Psoas muscle (tissue), 8 donors: ENCODE results near the gene TMEM121. TPM values are rescaled to one million over a fixed set of nuclear protein-coding genes. Genes with fewer than 3 reads are reported as not detected.

Experiments
- ATAC-seq, 4 donors: fragments of 200-7000 bp; cut with Tn5 transposase; one replicate each; pipeline ENCODE4 v1.9.1; 2020; ENCODE audit warnings: moderate library complexity in 3 of 4, mild to moderate bottlenecking in 2 of 4
- DNase-seq, 2 donors: peaks; one replicate each; pipeline ENCODE4 v3.0.0-alpha.2; 2020
- H3K27ac ChIP-seq: fragments of 200-600 bp; one replicate; pipeline ENCODE4 v1.8.0; 2022
- H3K27me3 ChIP-seq, 3 donors: fragments of 200-600 bp in 1 of 3; one replicate each; pipeline versions ENCODE4 v1.6.1 to v1.8.0; 2013 to 2022; ENCODE audit warnings: low read length in 2 of 3, mild to moderate bottlenecking in 2 of 3, moderate library complexity in 1 of 3; ENCODE audit not compliant: insufficient read depth in 3 of 3
- H3K36me3 ChIP-seq, 2 donors: fragments of 200-600 bp in 1 of 2; one replicate each; pipeline versions ENCODE4 v1.6.1 to v1.8.0; 2013 to 2022; ENCODE audit warnings: low read depth in 1 of 2, mild to moderate bottlenecking in 1 of 2, moderate library complexity in 1 of 2; ENCODE audit not compliant: insufficient read depth in 1 of 2
- H3K4me1 ChIP-seq: fragments of 200-600 bp; one replicate; pipeline ENCODE4 v1.8.0; 2022
- H3K4me3 ChIP-seq: fragments of 200-600 bp; one replicate; pipeline ENCODE4 v1.8.0; 2022; ENCODE audit warnings: mild to moderate bottlenecking
- H3K9me3 ChIP-seq: fragments of 200-600 bp; one replicate; pipeline ENCODE4 v1.8.0; 2022
- WGBS, 3 donors: extraction: QIAGEN DNeasy Blood & Tissue Kit; methylation state at CpG; one replicate each; pipeline versions ENCODE4 v1.1.6 to v1.1.7; 2013; 5-methylcytosine and 5-hydroxymethylcytosine counted together
- intact Hi-C, 2 donors: fragments of 100-400 bp; cut with DNase I; formaldehyde crosslinking; loops; one replicate each; pipeline versions ENCODE4 v1.11.0 to v1.14.2; 2022
- polyA plus RNA-seq, 3 donors: library from polyadenylated mRNA; stranded (reverse); fragments of 200-250 nt; gene quantifications; one replicate each; pipeline ENCODE4 v1.2.3, GENCODE V29; 2013
- total RNA-seq, 4 donors: library from RNA; stranded (reverse); fragmentation: NEBNext Ultra II Directional in 2 of 4; extraction: Animal tissue kit (Norgen Biotek cat#: 25700) in 2 of 4; gene quantifications; one replicate each; pipeline versions ENCODE4 v1.2.1 to v1.2.4, GENCODE V29; 2021 to 2023
- TF ChIP-seq, protein P1 (sequence below): fragments of 200-600 bp; IDR thresholded peaks from one replicate; pipeline ENCODE4 v1.8.0; 2022; ENCODE audit warnings: antibody characterized with exemption
- donor health status: healthy with polysubstance abuse.
- donor health status: DM: no; HTN: no; CAD: no; lungs with moderate emphysema.
- donor health status: Bipolar disorder and iron deficiency.
- donor health status: healthy.
- donor health status: DM: yes; HTN: yes; CAD: no.
- donor health status: DM: no; HTN: no; CAD: no.
- donor health status: DM: no; HTN: no; CAD: no.
- donor health status: DM: yes; HTN: yes; CAD: no.

Gene TMEM121
- total and polyA plus RNA-seq, 7 donors, result 0.08 to 0.60 (median 0.38) TPM

DNA sequence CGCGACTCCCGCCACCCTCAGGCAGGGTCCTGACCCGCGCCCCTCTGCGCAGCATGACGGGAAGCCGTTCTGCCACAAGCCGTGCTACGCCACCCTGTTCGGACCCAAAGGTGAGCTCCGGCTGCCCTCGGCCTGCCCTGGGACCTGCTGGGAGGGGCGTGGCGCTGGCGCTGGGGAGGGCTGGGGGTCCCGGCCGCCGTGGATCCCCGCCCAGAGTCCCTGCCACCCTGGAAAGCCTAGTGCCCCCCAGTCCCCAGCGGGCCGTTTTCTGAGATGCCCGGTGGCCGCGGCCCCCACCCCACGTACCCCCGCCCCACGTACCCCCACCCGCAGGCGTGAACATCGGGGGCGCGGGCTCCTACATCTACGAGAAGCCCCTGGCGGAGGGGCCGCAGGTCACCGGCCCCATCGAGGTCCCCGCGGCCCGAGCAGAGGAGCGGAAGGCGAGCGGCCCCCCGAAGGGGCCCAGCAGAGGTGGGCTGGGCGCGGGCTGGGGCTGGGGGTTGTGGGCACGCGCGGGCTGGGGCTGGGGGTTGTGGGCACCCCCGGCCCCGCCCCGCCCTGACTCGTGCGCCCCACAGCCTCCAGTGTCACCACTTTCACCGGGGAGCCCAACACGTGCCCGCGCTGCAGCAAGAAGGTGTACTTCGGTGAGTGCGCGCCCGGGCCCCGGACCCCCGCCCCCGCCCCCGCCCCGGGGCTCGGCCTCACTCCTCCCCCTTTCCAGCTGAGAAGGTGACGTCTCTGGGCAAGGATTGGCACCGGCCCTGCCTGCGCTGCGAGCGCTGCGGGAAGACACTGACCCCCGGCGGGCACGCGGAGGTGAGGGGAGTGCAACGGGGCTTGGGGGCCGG lies 47.8 kb upstream of the TMEM121 start:
- TF ChIP-seq, protein P1, sequence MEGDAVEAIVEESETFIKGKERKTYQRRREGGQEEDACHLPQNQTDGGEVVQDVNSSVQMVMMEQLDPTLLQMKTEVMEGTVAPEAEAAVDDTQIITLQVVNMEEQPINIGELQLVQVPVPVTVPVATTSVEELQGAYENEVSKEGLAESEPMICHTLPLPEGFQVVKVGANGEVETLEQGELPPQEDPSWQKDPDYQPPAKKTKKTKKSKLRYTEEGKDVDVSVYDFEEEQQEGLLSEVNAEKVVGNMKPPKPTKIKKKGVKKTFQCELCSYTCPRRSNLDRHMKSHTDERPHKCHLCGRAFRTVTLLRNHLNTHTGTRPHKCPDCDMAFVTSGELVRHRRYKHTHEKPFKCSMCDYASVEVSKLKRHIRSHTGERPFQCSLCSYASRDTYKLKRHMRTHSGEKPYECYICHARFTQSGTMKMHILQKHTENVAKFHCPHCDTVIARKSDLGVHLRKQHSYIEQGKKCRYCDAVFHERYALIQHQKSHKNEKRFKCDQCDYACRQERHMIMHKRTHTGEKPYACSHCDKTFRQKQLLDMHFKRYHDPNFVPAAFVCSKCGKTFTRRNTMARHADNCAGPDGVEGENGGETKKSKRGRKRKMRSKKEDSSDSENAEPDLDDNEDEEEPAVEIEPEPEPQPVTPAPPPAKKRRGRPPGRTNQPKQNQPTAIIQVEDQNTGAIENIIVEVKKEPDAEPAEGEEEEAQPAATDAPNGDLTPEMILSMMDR, result no peak
- H3K27ac ChIP-seq, result no peak overlapping the region
- no peak overlapping the region for H3K4me3 ChIP-seq
- WGBS, 3 donors, result 74 to 78% (median 78%) methylated on average over 54 to 81 of the region's 81 CpGs
- intact Hi-C loops, result no loop called here
- DNase-seq (no peak), ATAC-seq (no peak)
- H3K36me3 ChIP-seq, result no peaks in the 10 kb centered on the region
- peaks cover 50% of the 10 kb centered on the region for H3K4me1 ChIP-seq
- peaks cover 0 to 4% (median 2%) of the 10 kb centered on the region in 3 donors for H3K27me3 ChIP-seq
- H3K9me3 ChIP-seq, result no peaks in the 10 kb centered on the region

DNA sequence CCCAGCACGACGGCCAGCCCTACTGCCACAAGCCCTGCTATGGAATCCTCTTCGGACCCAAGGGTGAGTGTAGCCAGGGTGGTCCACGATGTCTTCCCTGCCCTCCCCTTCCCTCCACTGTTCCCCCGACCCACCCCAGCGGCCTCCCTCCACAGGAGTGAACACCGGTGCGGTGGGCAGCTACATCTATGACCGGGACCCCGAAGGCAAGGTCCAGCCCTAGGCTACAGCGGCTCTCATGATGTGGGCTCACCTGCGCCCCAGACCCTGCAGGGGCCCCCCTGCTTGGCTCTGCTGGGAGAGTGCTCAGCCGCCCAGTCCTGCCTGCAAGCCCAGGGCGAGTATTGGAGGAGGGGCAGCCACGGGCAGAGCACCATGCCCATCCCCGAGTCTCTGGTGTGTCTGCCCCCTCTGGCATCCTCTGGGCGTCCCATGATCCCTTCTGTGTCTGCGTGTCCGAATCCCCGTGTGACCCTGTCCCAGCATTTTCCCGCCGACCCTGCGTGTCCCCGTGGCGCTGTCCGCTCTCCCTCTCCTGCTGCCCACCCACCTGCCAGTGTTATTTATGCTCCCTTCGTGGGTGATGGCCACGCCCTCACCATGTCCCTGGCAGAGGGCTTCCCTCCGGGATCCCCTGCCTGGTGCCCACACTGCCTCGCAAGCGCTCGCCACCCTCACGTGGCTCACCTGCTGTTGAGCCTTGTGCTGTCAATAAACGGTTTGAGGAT lies 46.8 kb upstream of the TMEM121 start:
- no peak for DNase-seq
- no peak overlapping the region for H3K27ac ChIP-seq
- intact Hi-C loops, result no loop called here
- peaks cover 0 to 4% (median 0%) of the 10 kb centered on the region in 3 donors for H3K27me3 ChIP-seq
- peaks cover 46% of the 10 kb centered on the region for H3K4me1 ChIP-seq
- TF ChIP-seq, protein P1, result no peak
- ATAC-seq, result no peak
- no peak overlapping the region for H3K4me3 ChIP-seq
- WGBS, 3 donors, result 60 to 69% (median 61%) methylated on average over 34 of the region's 34 CpGs
- no peaks in the 10 kb centered on the region for H3K9me3 ChIP-seq
- H3K36me3 ChIP-seq, result no peaks in the 10 kb centered on the region

DNA sequence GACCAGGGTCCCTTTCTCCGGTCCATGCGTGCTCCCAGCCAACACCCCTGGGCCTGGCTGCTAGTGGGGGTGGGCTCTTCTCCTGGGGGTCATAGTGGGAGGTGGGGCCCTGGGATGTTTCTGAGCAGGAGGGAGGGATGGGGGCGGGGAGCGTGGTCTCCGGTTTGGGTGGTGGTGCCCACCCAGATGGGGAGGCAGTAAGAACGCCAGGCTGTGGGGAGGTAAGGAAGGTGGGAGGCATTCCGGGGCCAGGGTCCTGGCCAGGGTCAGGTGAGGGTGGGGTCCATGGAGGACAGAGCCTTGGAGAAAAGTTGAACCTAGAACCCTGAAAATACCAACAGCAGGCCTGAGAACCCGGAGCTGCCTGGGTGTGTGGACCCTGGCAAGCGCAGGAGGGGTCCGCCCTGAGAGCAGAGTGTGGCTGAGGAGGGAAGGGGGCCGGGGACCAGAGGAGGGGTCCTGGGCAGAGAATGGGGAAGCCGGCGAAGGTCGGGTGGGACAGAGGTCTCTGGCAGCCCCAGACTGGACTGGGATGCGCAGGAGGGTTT lies 46.1 kb upstream of the TMEM121 start:
- DNase-seq, result no peak
- H3K9me3 ChIP-seq, result no peaks in the 10 kb centered on the region
- H3K27me3 ChIP-seq, result no peaks in the 10 kb centered on the region
- 60 to 64% (median 64%) methylated on average over 15 of the region's 15 CpGs for WGBS, 3 donors
- peaks cover 43% of the 10 kb centered on the region for H3K4me1 ChIP-seq
- H3K36me3 ChIP-seq, result no peaks in the 10 kb centered on the region
- ATAC-seq, result no peak
- intact Hi-C loops, result no loop called here
- H3K27ac ChIP-seq, result peak overlapping the region; percentile 83
- TF ChIP-seq, protein P1, result no peak
- no peak overlapping the region for H3K4me3 ChIP-seq

DNA sequence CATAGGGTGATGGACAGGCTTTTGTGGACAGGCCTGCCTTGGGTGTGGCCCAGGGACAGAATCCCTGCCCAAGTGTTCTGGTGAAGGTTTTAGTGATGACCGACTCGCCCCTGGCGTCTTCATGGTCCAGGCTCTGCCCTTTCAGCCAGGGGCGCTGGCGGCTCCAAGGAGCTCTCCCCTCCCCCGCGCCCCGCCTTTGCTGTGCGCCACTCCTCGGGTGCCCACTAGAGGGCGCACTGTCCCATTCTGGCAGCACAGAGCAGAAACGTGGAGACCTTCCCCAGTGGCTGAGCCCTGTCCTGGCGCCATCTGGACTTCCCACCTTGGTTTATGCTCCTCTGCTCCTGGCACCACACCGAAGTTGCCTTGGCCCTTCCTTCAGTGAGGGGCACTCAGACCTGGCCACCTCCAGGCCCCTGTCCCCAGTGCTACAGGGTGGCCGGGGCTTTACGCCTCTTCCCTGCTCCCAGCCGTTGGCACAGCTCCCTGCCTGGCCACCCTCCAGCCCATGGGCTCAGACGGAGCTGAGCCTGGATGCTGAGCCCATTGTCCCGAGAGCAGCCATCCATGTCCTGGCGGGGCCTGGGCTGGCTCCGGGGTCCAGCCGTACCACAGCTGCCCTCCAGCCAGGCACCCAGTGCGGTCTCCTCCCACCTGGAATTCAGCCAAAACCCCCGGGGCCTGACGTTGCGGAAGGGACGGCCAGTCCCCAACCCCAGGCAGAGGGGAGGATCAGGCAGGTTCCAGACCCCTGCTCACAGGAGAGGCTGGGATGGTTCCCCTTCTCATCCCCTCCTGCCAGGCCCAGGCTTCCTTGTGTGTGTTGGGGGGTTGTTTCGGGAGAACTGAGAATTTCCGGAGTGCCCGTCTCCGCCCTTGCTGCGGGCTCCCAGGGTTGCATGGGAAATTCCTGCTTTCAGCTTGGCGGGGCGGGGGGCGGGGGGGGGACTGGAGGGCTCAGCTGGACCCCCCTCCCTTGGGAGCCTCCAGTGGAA lies 45.3 kb upstream of the TMEM121 start:
- intact Hi-C loops, result no loop called here
- Histone ChIP-seq H3K27ac (peak overlapping the region; percentile 83), H3K4me1 (peaks cover 38% of the 10 kb centered on the region), H3K9me3 (no peaks in the 10 kb centered on the region), H3K36me3 (no peaks in the 10 kb centered on the region), H3K4me3 (peak overlapping the region; percentile 52), H3K27me3 (peaks cover 0 to 8% (median 0%) of the 10 kb centered on the region in 3 donors)
- TF ChIP-seq, protein P1, result peak; percentile 99
- 2 to 3% (median 2%) methylated on average over 33 to 35 of the region's 35 CpGs for WGBS, 3 donors
- DNase-seq (peak; percentile 90 to 92), ATAC-seq (peak; percentile 80 to 87 (median 82))
